Measurements from ENCODE around the gene CDKAL1. TPM values are rescaled to one million over a fixed set of nuclear protein-coding genes. Genes with fewer than 3 reads are reported as not detected.

The CDKAL1 gene
- total and polyA plus RNA-seq, 2 of the 13 experiments (the other 11 are each of a cell fraction or from before 2014, with no cell fraction given), result 9.5 to 27.7 TPM

DNA sequence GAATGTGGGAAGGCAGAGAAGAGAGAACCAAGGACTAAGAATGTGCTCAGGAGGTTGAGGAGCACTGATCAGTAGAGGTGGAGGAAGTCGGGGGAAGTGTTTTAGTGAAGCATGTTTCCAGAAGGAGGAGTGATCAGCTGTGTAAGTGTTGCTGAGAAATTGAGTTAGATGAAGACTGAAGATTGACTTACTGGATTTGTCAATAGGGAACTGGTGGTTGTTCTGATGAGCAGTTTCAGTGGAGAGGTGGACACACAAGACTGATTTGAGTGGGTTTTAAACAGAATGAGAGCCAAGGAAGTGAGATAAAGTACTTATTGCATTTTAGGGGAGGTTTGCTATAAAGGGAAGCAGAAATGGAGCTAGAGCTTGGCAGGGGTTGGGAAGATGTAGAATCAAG lies 182.6 kb downstream of the CDKAL1 start:
- Histone ChIP-seq H3K79me2 (ENCODE audit: insufficient read depth, low read length) (peaks cover 2% of the 10 kb centered on the region), H2AFZ (ENCODE audit: low read length) (no peak overlapping the region), H3K36me3 (replicated peaks in 1 of 2; ENCODE audit: control insufficient read depth in 1 of 2, insufficient read depth in 2 of 2, low read length in 2 of 2) (no peaks in the 10 kb centered on the region), H3K9me3 (ENCODE audit: low read length) (no peaks in the 10 kb centered on the region), H3K9ac (ENCODE audit: insufficient read depth, low read depth, low read length) (no peak overlapping the region), H4K20me1 (ENCODE audit: insufficient read depth, low read length) (no peaks in the 10 kb centered on the region), H3K27me3 (ENCODE audit: control insufficient read depth in 1 of 2, insufficient read depth in 2 of 2, low read length in 2 of 2) (no peaks in the 10 kb centered on the region), H3K4me2 (ENCODE audit: low read depth, low read length) (no peak overlapping the region), H3K27ac (ENCODE audit: extremely low read length, insufficient read depth, low read length) (no peak overlapping the region), H3K4me1 (ENCODE audit: insufficient read depth, low read length) (no peaks in the 10 kb centered on the region), H3K4me3 (replicated peaks in 1 of 3; ENCODE audit: insufficient read depth in 1 of 3, low read depth in 2 of 3, low read length in 3 of 3) (no peak overlapping the region)
- no TSS peak for BruUV-seq (replicated peaks)
- ATAC-seq, result no peak
- ChIA-PET CTCF (ENCODE audit: low intra/inter-chr PET ratio, low total read pairs) (no interaction called here), POLR2A (no interaction called here)
- FAIRE-seq, result no peak
- in situ Hi-C loops (cut with HindIII; ENCODE audit: extremely low pct_ligation_motif_present, low pct_unique_long_range_greater_than_20kb), result no loop called here
- TF ChIP-seq ZNF83 (CRISPR knock-in tag; IDR thresholded peaks at IDR 0.05; ENCODE audit: borderline replicate concordance), result no peak
- TF ChIP-seq, protein P1, sequence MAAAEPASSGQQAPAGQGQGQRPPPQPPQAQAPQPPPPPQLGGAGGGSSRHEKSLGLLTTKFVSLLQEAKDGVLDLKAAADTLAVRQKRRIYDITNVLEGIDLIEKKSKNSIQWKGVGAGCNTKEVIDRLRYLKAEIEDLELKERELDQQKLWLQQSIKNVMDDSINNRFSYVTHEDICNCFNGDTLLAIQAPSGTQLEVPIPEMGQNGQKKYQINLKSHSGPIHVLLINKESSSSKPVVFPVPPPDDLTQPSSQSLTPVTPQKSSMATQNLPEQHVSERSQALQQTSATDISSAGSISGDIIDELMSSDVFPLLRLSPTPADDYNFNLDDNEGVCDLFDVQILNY (CRISPR knock-in tag; conservative IDR thresholded peaks at IDR 0.05), result no peak
- no peak for TF ChIP-seq SNRNP70 (IDR thresholded peaks at IDR 0.05; ENCODE audit: low read depth, low read length)
- TF ChIP-seq, protein P2, sequence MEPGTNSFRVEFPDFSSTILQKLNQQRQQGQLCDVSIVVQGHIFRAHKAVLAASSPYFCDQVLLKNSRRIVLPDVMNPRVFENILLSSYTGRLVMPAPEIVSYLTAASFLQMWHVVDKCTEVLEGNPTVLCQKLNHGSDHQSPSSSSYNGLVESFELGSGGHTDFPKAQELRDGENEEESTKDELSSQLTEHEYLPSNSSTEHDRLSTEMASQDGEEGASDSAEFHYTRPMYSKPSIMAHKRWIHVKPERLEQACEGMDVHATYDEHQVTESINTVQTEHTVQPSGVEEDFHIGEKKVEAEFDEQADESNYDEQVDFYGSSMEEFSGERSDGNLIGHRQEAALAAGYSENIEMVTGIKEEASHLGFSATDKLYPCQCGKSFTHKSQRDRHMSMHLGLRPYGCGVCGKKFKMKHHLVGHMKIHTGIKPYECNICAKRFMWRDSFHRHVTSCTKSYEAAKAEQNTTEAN (CRISPR knock-in tag; conservative IDR thresholded peaks at IDR 0.05), result no peak
- TF ChIP-seq MAFF (IDR thresholded peaks at IDR 0.05; ENCODE audit: low read depth, low read length), result no peak
- no peak for TF ChIP-seq ZBTB42 (CRISPR knock-in tag; IDR thresholded peaks at IDR 0.05)
- TF ChIP-seq ZFP36 (IDR thresholded peaks at IDR 0.05; ENCODE audit: borderline replicate concordance, low read depth, low read length, partially characterized antibody), result no peak
- no peak for TF ChIP-seq KLF6 (CRISPR knock-in tag; IDR thresholded peaks at IDR 0.05)
- TF ChIP-seq NCOA2 (CRISPR knock-in tag; IDR thresholded peaks at IDR 0.05), result no peak
- TF ChIP-seq, protein P3, sequence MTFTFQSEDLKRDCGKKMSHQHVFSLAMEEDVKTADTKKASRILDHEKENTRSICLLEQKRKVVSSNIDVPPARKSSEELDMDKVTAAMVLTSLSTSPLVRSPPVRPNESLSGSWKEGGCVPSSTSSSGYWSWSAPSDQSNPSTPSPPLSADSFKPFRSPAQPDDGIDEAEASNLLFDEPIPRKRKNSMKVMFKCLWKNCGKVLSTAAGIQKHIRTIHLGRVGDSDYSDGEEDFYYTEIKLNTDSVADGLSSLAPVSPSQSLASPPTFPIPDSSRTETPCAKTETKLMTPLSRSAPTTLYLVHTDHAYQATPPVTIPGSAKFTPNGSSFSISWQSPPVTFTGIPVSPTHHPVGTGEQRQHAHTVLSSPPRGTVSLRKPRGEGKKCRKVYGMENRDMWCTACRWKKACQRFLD (CRISPR knock-in tag; IDR thresholded peaks at IDR 0.05; ENCODE audit: borderline replicate concordance), result no peak
- no peak for TF ChIP-seq MAFK (conservative IDR thresholded peaks at IDR 0.05 in 1 of 2, IDR thresholded peaks at IDR 0.05 in 1 of 2; ENCODE audit: low read length in 2 of 2)
- no peak for TF ChIP-seq ZNF30 (CRISPR knock-in tag; IDR thresholded peaks at IDR 0.05)
- no peak for TF ChIP-seq HMGA1 (CRISPR knock-in tag; conservative IDR thresholded peaks at IDR 0.05)
- TF ChIP-seq, protein P4, sequence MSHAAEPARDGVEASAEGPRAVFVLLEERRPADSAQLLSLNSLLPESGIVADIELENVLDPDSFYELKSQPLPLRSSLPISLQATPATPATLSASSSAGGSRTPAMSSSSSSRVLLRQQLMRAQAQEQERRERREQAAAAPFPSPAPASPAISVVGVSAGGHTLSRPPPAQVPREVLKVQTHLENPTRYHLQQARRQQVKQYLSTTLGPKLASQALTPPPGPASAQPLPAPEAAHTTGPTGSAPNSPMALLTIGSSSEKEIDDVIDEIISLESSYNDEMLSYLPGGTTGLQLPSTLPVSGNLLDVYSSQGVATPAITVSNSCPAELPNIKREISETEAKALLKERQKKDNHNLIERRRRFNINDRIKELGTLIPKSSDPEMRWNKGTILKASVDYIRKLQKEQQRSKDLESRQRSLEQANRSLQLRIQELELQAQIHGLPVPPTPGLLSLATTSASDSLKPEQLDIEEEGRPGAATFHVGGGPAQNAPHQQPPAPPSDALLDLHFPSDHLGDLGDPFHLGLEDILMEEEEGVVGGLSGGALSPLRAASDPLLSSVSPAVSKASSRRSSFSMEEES (CRISPR knock-in tag; IDR thresholded peaks at IDR 0.05), result no peak
- TF ChIP-seq, protein P5, sequence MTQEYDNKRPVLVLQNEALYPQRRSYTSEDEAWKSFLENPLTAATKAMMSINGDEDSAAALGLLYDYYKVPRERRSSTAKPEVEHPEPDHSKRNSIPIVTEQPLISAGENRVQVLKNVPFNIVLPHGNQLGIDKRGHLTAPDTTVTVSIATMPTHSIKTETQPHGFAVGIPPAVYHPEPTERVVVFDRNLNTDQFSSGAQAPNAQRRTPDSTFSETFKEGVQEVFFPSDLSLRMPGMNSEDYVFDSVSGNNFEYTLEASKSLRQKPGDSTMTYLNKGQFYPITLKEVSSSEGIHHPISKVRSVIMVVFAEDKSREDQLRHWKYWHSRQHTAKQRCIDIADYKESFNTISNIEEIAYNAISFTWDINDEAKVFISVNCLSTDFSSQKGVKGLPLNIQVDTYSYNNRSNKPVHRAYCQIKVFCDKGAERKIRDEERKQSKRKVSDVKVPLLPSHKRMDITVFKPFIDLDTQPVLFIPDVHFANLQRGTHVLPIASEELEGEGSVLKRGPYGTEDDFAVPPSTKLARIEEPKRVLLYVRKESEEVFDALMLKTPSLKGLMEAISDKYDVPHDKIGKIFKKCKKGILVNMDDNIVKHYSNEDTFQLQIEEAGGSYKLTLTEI (CRISPR knock-in tag; conservative IDR thresholded peaks at IDR 0.05), result no peak
- TF ChIP-seq RFX3 (CRISPR knock-in tag; IDR thresholded peaks at IDR 0.05), result no peak
- no peak for TF ChIP-seq ZNF382 (CRISPR knock-in tag; IDR thresholded peaks at IDR 0.05; ENCODE audit: borderline replicate concordance)
- no peak for TF ChIP-seq PLRG1 (conservative IDR thresholded peaks at IDR 0.05)
- TF ChIP-seq, protein P6, sequence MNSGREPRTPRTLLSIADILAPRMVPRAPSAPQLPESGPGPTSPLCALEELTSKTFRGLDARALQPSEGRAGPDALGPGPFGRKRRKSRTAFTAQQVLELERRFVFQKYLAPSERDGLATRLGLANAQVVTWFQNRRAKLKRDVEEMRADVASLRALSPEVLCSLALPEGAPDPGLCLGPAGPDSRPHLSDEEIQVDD (CRISPR knock-in tag; IDR thresholded peaks at IDR 0.05; ENCODE audit: borderline replicate concordance), result no peak
- no peak for TF ChIP-seq ZSCAN22 (CRISPR knock-in tag; IDR thresholded peaks at IDR 0.05)
- 91% methylated on average over 1 of the region's 1 CpG for WGBS (ENCODE audit: low lambda C conversion rate)
- DNase-seq (ENCODE audit: low spot score), result no peak
- intact Hi-C loops (cut with micrococcal nuclease; ENCODE audit: unreplicated experiment), result no loop called here
